GM18505 (cell line): Measurements from ENCODE around the gene OR10V1.
"Not testable (repeated sequence)": the region's sequence is repeated elsewhere in the genome, so short reads cannot be mapped to it uniquely, and the experiment has no call there.

ENCODE experiments used
- ATAC-seq: cut with Tn5 transposase; IDR thresholded peaks from one replicate; pipeline ENCODE4 v1.9.1; 2021; ENCODE audit not compliant: unreplicated experiment
- POLR2A ChIP-seq: IDR thresholded peaks from 4 replicates; pipeline ENCODE4 v1.6.1; 2011; ENCODE audit warnings: borderline replicate concordance; ENCODE audit not compliant: insufficient read depth, insufficient read length; ENCODE audit errors: extremely low read depth

The OR10V1 gene

GRCh38 chr11:59730896-59731565 lies 17.4 kb upstream of the OR10V1 start:
- no peak for TF ChIP-seq POLR2A
- ATAC-seq: no peak

GRCh38 chr11:59729834-59730233 lies 16.2 kb upstream of the OR10V1 start:
- no peak for TF ChIP-seq POLR2A
- no peak for ATAC-seq

GRCh38 chr11:59728913-59729312 lies 15.3 kb upstream of the OR10V1 start:
- TF ChIP-seq POLR2A: no peak
- ATAC-seq: no peak

- no peak for TF ChIP-seq POLR2A
- no peak for ATAC-seq
Measured at GRCh38 chr11:59728154-59728553, 14.5 kb upstream of the OR10V1 start.

- no peak for ATAC-seq
- TF ChIP-seq POLR2A: no peak
Measured at GRCh38 chr11:59727426-59727825, 13.8 kb upstream of the OR10V1 start.

GRCh38 chr11:59724066-59724465 lies 10.4 kb upstream of the OR10V1 start:
- ATAC-seq: no peak
- TF ChIP-seq POLR2A: no peak

- no peak for ATAC-seq
Measured at GRCh38 chr11:59719556-59719955, 5.9 kb upstream of the OR10V1 start.

GRCh38 chr11:59716051-59716450 lies 2.4 kb upstream of the OR10V1 start:
- ATAC-seq: no peak

More at GRCh38 chr11:59719556-59719955, 5.9 kb upstream of the OR10V1 start:
- TF ChIP-seq POLR2A: no peak

GRCh38 chr11:59710136-59710847 lies 3.4 kb downstream of the OR10V1 start:
- ATAC-seq: no peak
- no peak for TF ChIP-seq POLR2A

More at GRCh38 chr11:59716051-59716450, 2.4 kb upstream of the OR10V1 start:
- no peak for TF ChIP-seq POLR2A

GRCh38 chr11:59708537-59708936 lies 5.1 kb downstream of the OR10V1 start:
- no peak for TF ChIP-seq POLR2A
- ATAC-seq: no peak

- ATAC-seq: no peak
Measured at GRCh38 chr11:59707371-59707770, 6.3 kb downstream of the OR10V1 start.

GRCh38 chr11:59706518-59707285 lies 6.9 kb downstream of the OR10V1 start:
- TF ChIP-seq POLR2A: no peak
- no peak for ATAC-seq

More at GRCh38 chr11:59707371-59707770, 6.3 kb downstream of the OR10V1 start:
- no peak for TF ChIP-seq POLR2A

- ATAC-seq: no peak
- TF ChIP-seq POLR2A: no peak
Measured at GRCh38 chr11:59705294-59705693, 8.4 kb downstream of the OR10V1 start.

GRCh38 chr11:59703515-59703914 lies 10.1 kb downstream of the OR10V1 start:
- ATAC-seq: not testable (repeated sequence)

GRCh38 chr11:59700157-59700556 lies 13.5 kb downstream of the OR10V1 start:
- not testable (repeated sequence) for ATAC-seq
